Natural killer cell (primary cell): Measurements from ENCODE around the gene PARVB. TPM values are rescaled to one million over a fixed set of nuclear protein-coding genes. Genes with fewer than 3 reads are reported as not detected.

Experiments
- ATAC-seq, 3 donors: fragments of 150-1000 bp in 2 of 3; fragments of 200-7000 bp in 1 of 3; cut with Tn5 transposase; 1 replicate in 1 of 3; 2 replicates in 2 of 3; pipeline ENCODE4 v1.10.0; 2021; ENCODE audit warnings: mild to moderate bottlenecking in 2 of 3, moderate library complexity in 2 of 3
- DNase-seq, 2 donors: peaks; one replicate each; pipeline versions ENCODE4 v3.0.0 to v3.0.0-alpha.2; 2013 to 2021; ENCODE audit warnings: mixed read lengths in 1 of 2
- H3K27ac ChIP-seq: one replicate; pipeline ENCODE4 v1.5.1; 2013; ENCODE audit warnings: mild to moderate bottlenecking, low read length
- H3K27me3 ChIP-seq: one replicate; pipeline ENCODE4 v1.6.1; 2013; ENCODE audit warnings: low read length; ENCODE audit not compliant: control insufficient read depth, insufficient read depth
- H3K36me3 ChIP-seq: one replicate; pipeline ENCODE4 v1.6.1; 2013; ENCODE audit warnings: low read length; ENCODE audit not compliant: control insufficient read depth, insufficient read depth
- H3K4me1 ChIP-seq: one replicate; pipeline ENCODE4 v1.6.1; 2013; ENCODE audit warnings: low read length; ENCODE audit not compliant: control insufficient read depth, insufficient read depth
- H3K4me3 ChIP-seq: one replicate; pipeline ENCODE4 v1.5.1; 2013; ENCODE audit warnings: low read length
- H3K9me3 ChIP-seq: one replicate; pipeline ENCODE4 v1.6.1; 2013; ENCODE audit warnings: low read length; ENCODE audit not compliant: control insufficient read depth, insufficient read depth
- H3K27ac Mint-ChIP-seq, 2 donors: one replicate each; pipeline ENCODE4 v1.8.0; 2022; ENCODE audit warnings: mild to moderate bottlenecking in 2 of 2, mixed read lengths in 2 of 2, moderate library complexity in 1 of 2
- H3K27me3 Mint-ChIP-seq, 2 donors: one replicate each; pipeline ENCODE4 v1.8.0; 2022; ENCODE audit warnings: low read depth in 2 of 2, mixed read lengths in 2 of 2
- H3K36me3 Mint-ChIP-seq: one replicate; pipeline ENCODE4 v1.8.0; 2022; ENCODE audit warnings: mixed read lengths
- H3K4me1 Mint-ChIP-seq, 2 donors: one replicate each; pipeline ENCODE4 v1.8.0; 2022; ENCODE audit warnings: mixed read lengths in 2 of 2
- H3K4me3 Mint-ChIP-seq: one replicate; pipeline ENCODE4 v1.8.0; 2022; ENCODE audit warnings: mild to moderate bottlenecking, moderate library complexity, mixed read lengths
- H3K9me3 Mint-ChIP-seq, 2 donors: one replicate each; pipeline ENCODE4 v1.8.0; 2022; ENCODE audit warnings: mixed read lengths in 2 of 2
- WGBS: methylation state at CpG from one replicate; pipeline ENCODE4 v1.1.7; 2013; ENCODE audit warnings: missing lambda C conversion rate; ENCODE audit not compliant: insufficient coverage; 5-methylcytosine and 5-hydroxymethylcytosine counted together
- intact Hi-C: fragments of 100-400 bp; cut with micrococcal nuclease; formaldehyde crosslinking; loops from one replicate; pipeline ENCODE4 v1.14.2; 2022
- total RNA-seq, 4 donors: library from RNA; stranded (reverse); fragments of 120-200 nt in 1 of 4; gene quantifications; one replicate each; pipeline versions ENCODE4 v1.2.3 to v1.2.4, GENCODE V29; 2013 to 2022
- TF ChIP-seq, protein P1 (sequence below): fragments of 200-600 bp; IDR thresholded peaks from one replicate; pipeline ENCODE4 v1.8.0; 2022; ENCODE audit warnings: antibody characterized with exemption

Gene PARVB
- total RNA-seq, 3 donors from 2014 or later (not counting 1 experiment from before 2014, with no cell fraction given): 2.9 to 12.5 (median 8.1) TPM

DNA sequence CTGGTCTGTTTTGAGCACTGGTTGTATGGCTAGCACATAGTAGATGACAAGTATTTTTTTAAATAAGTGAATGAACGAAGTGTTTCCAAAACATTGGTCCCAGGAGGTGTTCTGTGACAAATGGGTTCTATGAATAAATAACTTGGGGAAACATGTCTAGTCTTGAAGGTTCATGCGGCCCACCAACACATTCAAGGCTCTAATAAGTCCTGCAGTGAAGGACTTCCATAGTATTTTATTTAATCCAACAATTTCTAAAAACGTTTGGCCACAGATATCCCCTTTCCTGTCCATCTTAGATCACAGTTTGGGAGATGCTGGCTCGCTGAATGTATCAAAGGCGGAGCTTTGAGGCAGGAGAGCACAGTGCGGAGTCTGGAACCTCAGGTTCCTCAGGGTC lies 179.1 kb downstream of the PARVB start:
- H3K27me3 ChIP-seq: no peaks in the 10 kb centered on the region
- Mint-ChIP-seq H3K27me3 (no peaks in the 10 kb centered on the region), H3K4me1 (peaks cover 16 to 43% of the 10 kb centered on the region in 2 donors), H3K27ac (peak overlapping the region in 1 of 2 donors; percentile 29), H3K4me3 (no peak overlapping the region), H3K36me3 (peaks cover 21% of the 10 kb centered on the region), H3K9me3 (no peaks in the 10 kb centered on the region)
- no peak overlapping the region for H3K4me3 ChIP-seq
- TF ChIP-seq, protein P1, sequence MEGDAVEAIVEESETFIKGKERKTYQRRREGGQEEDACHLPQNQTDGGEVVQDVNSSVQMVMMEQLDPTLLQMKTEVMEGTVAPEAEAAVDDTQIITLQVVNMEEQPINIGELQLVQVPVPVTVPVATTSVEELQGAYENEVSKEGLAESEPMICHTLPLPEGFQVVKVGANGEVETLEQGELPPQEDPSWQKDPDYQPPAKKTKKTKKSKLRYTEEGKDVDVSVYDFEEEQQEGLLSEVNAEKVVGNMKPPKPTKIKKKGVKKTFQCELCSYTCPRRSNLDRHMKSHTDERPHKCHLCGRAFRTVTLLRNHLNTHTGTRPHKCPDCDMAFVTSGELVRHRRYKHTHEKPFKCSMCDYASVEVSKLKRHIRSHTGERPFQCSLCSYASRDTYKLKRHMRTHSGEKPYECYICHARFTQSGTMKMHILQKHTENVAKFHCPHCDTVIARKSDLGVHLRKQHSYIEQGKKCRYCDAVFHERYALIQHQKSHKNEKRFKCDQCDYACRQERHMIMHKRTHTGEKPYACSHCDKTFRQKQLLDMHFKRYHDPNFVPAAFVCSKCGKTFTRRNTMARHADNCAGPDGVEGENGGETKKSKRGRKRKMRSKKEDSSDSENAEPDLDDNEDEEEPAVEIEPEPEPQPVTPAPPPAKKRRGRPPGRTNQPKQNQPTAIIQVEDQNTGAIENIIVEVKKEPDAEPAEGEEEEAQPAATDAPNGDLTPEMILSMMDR: no peak
- H3K36me3 ChIP-seq: peaks cover 36% of the 10 kb centered on the region
- no peak overlapping the region for H3K27ac ChIP-seq
- DNase-seq: no peak
- WGBS: 78% methylated on average over 6 of the region's 6 CpGs
- H3K9me3 ChIP-seq: no peaks in the 10 kb centered on the region
- intact Hi-C loops: no loop called here
- H3K4me1 ChIP-seq: peaks cover 21% of the 10 kb centered on the region
- no peak for ATAC-seq

DNA sequence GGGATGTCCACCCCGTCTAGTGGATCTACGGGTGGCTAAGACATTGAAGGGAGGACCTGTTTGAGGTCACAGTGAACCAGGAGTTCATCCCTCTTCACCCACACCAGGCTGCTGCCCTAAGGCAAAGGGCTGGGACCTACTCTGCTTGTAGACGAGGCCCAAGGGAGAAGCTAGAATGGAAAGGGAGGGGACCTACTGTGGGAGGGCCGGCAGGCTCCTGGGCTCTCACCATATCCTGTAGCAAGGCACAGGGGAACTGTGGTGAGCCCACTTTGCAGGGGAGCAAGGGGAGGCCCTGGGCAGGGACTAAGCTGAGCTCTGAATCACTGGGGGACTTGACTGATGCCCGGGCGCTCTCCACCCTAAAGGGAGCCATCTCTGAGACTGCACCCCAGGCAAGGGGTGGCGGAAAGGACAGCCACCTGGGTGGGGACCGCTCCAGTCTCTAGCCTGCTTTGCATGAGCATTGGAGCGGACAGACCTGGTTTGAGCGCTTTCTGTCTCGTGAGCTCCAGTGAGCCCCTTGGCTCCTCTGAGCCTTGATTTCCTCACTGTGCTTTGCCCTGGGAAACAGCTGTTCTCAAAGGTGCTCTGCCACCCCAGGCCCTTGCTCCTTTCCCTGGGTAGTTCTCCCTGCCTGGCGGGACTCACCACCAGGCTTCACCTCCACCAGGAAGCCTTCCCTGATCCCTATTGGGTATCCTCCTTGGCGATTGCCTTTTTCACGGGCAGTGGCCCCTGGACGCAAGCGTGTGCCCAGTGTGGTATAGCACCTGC lies 180.8 kb downstream of the PARVB start:
- no peaks in the 10 kb centered on the region for H3K9me3 ChIP-seq
- Mint-ChIP-seq H3K27ac (peak overlapping the region in 1 of 2 donors; percentile 53), H3K4me3 (no peak overlapping the region), H3K36me3 (peaks cover 19% of the 10 kb centered on the region), H3K4me1 (peaks cover 19 to 40% of the 10 kb centered on the region in 2 donors), H3K27me3 (no peaks in the 10 kb centered on the region), H3K9me3 (peaks cover 3 to 11% of the 10 kb centered on the region in 2 donors)
- no peak for ATAC-seq
- H3K36me3 ChIP-seq: peaks cover 21% of the 10 kb centered on the region
- H3K4me3 ChIP-seq: no peak overlapping the region
- H3K27ac ChIP-seq: no peak overlapping the region
- H3K27me3 ChIP-seq: no peaks in the 10 kb centered on the region
- no peak for DNase-seq
- WGBS: 84% methylated on average over 16 of the region's 16 CpGs
- TF ChIP-seq, protein P1: no peak
- H3K4me1 ChIP-seq: peaks cover 18% of the 10 kb centered on the region
- intact Hi-C loops: no loop called here

DNA sequence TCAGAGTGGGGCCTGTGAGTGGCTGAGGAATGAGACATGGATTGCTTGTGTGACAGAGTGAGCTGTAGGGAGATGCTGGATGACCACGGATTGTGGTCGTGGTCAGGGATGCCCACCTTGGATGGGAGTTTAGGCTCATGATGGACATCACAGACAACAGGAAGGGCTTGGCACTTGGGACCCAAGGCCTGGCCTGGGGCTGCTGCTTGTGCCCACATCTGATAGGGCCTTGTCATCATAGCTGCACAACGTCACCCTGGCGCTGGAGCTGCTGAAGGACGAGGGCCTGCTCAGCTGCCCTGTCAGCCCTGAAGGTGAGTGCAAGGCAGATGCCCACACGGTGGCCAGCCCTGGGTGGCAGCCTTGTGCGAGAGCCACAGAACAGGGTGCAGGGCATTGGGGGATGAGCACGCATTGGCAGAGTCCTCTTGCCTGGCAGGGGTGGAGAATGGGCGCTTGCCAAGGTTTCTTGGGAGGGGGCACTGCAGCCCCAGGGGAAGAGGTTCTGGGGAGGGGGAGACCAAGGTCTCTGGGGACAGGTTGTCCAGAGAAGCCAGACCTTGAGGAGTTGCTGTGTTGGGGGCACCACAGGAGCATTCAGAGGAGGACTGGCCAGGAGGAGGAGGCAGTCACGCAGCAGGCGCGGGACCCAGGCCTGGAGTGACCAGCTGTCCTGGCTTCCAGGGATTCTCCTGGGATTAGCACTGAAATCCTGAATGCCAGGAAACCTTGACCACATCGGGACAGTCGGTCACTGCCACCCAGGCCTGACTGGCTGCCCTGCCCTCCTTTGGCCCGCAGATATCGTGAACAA lies 181.6 kb downstream of the PARVB start:
- peaks cover 3 to 11% of the 10 kb centered on the region in 2 donors for H3K9me3 Mint-ChIP-seq
- TF ChIP-seq, protein P1: no peak
- no peak overlapping the region for H3K4me3 Mint-ChIP-seq

More for the DNA sequence above, 181.6 kb downstream of the PARVB start:
- intact Hi-C loops: no loop called here
- Histone ChIP-seq H3K9me3 (no peaks in the 10 kb centered on the region), H3K4me3 (no peak overlapping the region), H3K36me3 (peaks cover 13% of the 10 kb centered on the region), H3K4me1 (peaks cover 11% of the 10 kb centered on the region), H3K27me3 (no peaks in the 10 kb centered on the region), H3K27ac (no peak overlapping the region)
- Mint-ChIP-seq H3K27me3 (no peaks in the 10 kb centered on the region), H3K4me1 (peaks cover 24 to 36% of the 10 kb centered on the region in 2 donors), H3K36me3 (peaks cover 22% of the 10 kb centered on the region), H3K27ac (peak overlapping the region in 1 of 2 donors; percentile 53)
- ATAC-seq (no peak), DNase-seq (no peak)
- WGBS: 95% methylated on average over 16 of the region's 16 CpGs
